Endothelial cell of umbilical vein (primary cell): ENCODE data around the gene TAF5L. TPM values are rescaled to one million over a fixed set of nuclear protein-coding genes. Genes with fewer than 3 reads are reported as not detected.
"Not testable (repeated sequence)": the region's sequence is repeated elsewhere in the genome, so short reads cannot be mapped to it uniquely, and the experiment has no call there.

ENCODE experiments used
- BruUV-seq: library from RNA; stranded (reverse); fragments of 400-500 nt; replicated peaks from 2 replicates; lab custom pipeline; 2021; lab: Mats Ljungman, UMichigan
- CTCF ChIA-PET: fragments of 300-600, 350-600 bp; sonication (Branson Sonifier 250); formaldehyde crosslinking; loops from one replicate; lab custom pipeline; 2021; ENCODE audit warnings: antibody characterized with exemption, inconsistent platforms; lab: Charles Lee
- POLR2A ChIA-PET: fragments of 300-600, 350-600 bp; sonication (Branson Sonifier 250); formaldehyde crosslinking; loops from one replicate; lab custom pipeline; 2021; ENCODE audit warnings: antibody characterized with exemption, inconsistent platforms; lab: Charles Lee
- DNase-seq: peaks from one replicate; pipeline ENCODE4 v3.0.0-alpha.2; 2011; ENCODE audit warnings: low read depth, low spot score
- FAIRE-seq: peaks from 2 replicates; lab custom pipeline; 2011; peaks lifted over from hg19 to GRCh38; lab: Jason Lieb, UNC
- H2AFZ ChIP-seq: 2 replicates; pipeline ENCODE4 v1.6.0; 2012; ENCODE audit warnings: low read depth, low read length, control low read depth, inconsistent platforms
- H3K27ac ChIP-seq: 2 replicates; pipeline ENCODE4 v1.5.1; 2011; ENCODE audit warnings: low read depth, mild to moderate bottlenecking, control low read depth, low read length, moderate library complexity; ENCODE audit not compliant: insufficient read depth
- H3K27me3 ChIP-seq, 2 experiments: 2 replicates each; pipeline versions ENCODE4 v1.6.0 to v1.6.1; 2011; ENCODE audit warnings: low read length in 2 of 2, mixed read lengths in 1 of 2; ENCODE audit not compliant: control insufficient read depth in 2 of 2, insufficient read depth in 2 of 2
- H3K36me3 ChIP-seq, 2 experiments: 2 replicates in 1 of 2; 3 replicates in 1 of 2; pipeline ENCODE4 v1.5.1; 2011; ENCODE audit warnings: low read length in 2 of 2, mild to moderate bottlenecking in 1 of 2, moderate library complexity in 1 of 2; ENCODE audit not compliant: control insufficient read depth in 2 of 2, insufficient read depth in 2 of 2; ENCODE audit errors: extremely low read depth in 1 of 2
- H3K4me1 ChIP-seq: 3 replicates; pipeline ENCODE4 v1.5.1; 2011; ENCODE audit warnings: mild to moderate bottlenecking, low read length; ENCODE audit not compliant: control insufficient read depth, insufficient read depth; ENCODE audit errors: extremely low read depth
- H3K4me2 ChIP-seq: 2 replicates; pipeline ENCODE4 v1.6.1; 2011; ENCODE audit warnings: low read length, control low read depth, mixed read lengths; ENCODE audit not compliant: insufficient read depth
- H3K4me3 ChIP-seq, 3 experiments: fragments of 200-600 bp in 1 of 3; sonication (generic), shearing (Covaris generic) in 1 of 3; replicated peaks in 1 of 3; 2 replicates each; pipeline ENCODE4 v1.5.1; 2011 to 2016; ENCODE audit warnings: control low read depth in 3 of 3, low read length in 3 of 3, mild to moderate bottlenecking in 2 of 3, inconsistent platforms in 1 of 3, low read depth in 1 of 3, moderate library complexity in 1 of 3; ENCODE audit not compliant: insufficient read depth in 1 of 3
- H3K79me2 ChIP-seq: 2 replicates; pipeline ENCODE4 v1.6.0; 2012; ENCODE audit warnings: low read length, inconsistent platforms; ENCODE audit not compliant: control insufficient read depth, insufficient read depth
- H3K9ac ChIP-seq: replicated peaks from 2 replicates; pipeline ENCODE3; 2011; ENCODE audit warnings: low read length, control low read depth; ENCODE audit not compliant: insufficient read depth; ENCODE audit errors: extremely low read depth
- H3K9me1 ChIP-seq: replicated peaks from 3 replicates; pipeline ENCODE4 v1.6.0; 2011; ENCODE audit warnings: mild to moderate bottlenecking, low read length; ENCODE audit not compliant: control insufficient read depth, insufficient read depth; ENCODE audit errors: extremely low read depth
- H3K9me3 ChIP-seq: replicated peaks from 2 replicates; pipeline ENCODE4 v1.5.1; 2012; ENCODE audit warnings: low read length, inconsistent platforms; ENCODE audit not compliant: control insufficient read depth, insufficient read depth
- H4K20me1 ChIP-seq: replicated peaks from 2 replicates; pipeline ENCODE3; 2011; ENCODE audit warnings: mild to moderate bottlenecking, low read length; ENCODE audit not compliant: control insufficient read depth, insufficient read depth; ENCODE audit errors: extremely low read depth
- CTCF ChIP-seq, 2 donors: IDR thresholded peaks; 1 replicate in 1 of 2; 2 replicates in 1 of 2; pipeline ENCODE4 v1.5.1; 2011; ENCODE audit warnings: low read length in 2 of 2, mild to moderate bottlenecking in 2 of 2, moderate library complexity in 2 of 2, control low read depth in 1 of 2, inconsistent platforms in 1 of 2, low read depth in 1 of 2; ENCODE audit not compliant: insufficient read depth in 1 of 2; ENCODE audit errors: extremely low read depth in 1 of 2
- EZH2 ChIP-seq: IDR thresholded peaks from 2 replicates; pipeline ENCODE4 v1.6.1; 2012; ENCODE audit warnings: borderline replicate concordance, low read depth, mild to moderate bottlenecking, moderate library complexity, low read length, inconsistent platforms; ENCODE audit not compliant: severe bottlenecking
- FOS ChIP-seq: IDR thresholded peaks from 2 replicates; pipeline ENCODE4 v1.6.1; 2011; ENCODE audit warnings: mild to moderate bottlenecking, low read length, moderate library complexity, borderline replicate concordance; ENCODE audit not compliant: insufficient read depth
- GATA2 ChIP-seq: IDR thresholded peaks from 2 replicates; pipeline ENCODE4 v1.7.0; 2011; ENCODE audit warnings: low read depth, mild to moderate bottlenecking, moderate library complexity, mixed read lengths, low read length; ENCODE audit not compliant: insufficient read length, insufficient read depth
- JUN ChIP-seq: IDR thresholded peaks from 2 replicates; pipeline ENCODE4 v1.6.1; 2011; ENCODE audit warnings: borderline replicate concordance, low read depth; ENCODE audit not compliant: insufficient read length, insufficient read depth
- MAX ChIP-seq: IDR thresholded peaks from 2 replicates; pipeline ENCODE4 v1.6.1; 2011; ENCODE audit not compliant: insufficient read depth, insufficient read length
- MYC ChIP-seq: IDR thresholded peaks from one replicate; pipeline ENCODE4 v1.6.1; 2011; ENCODE audit warnings: mild to moderate bottlenecking, low read depth, low read length
- POLR2A ChIP-seq: IDR thresholded peaks from 2 replicates; pipeline ENCODE4 v1.6.1; 2012; ENCODE audit warnings: low read depth, mild to moderate bottlenecking, control low read depth, low read length
- POLR2AphosphoS5 ChIP-seq: IDR thresholded peaks from 2 replicates; pipeline ENCODE4 v1.6.1; 2012; ENCODE audit warnings: low read depth, mild to moderate bottlenecking, control low read depth, low read length, moderate library complexity; ENCODE audit not compliant: insufficient read depth
- dilution Hi-C: fragments of 300-500 bp; cut with MboI; formaldehyde crosslinking; loops from one replicate; pipeline ENCODE4 v1.15.0; 2019; ENCODE audit warnings: low sequenced_read_pairs; ENCODE audit not compliant: extremely low pct_ligation_motif_present
- intact Hi-C: fragments of 100-400 bp; cut with micrococcal nuclease; formaldehyde crosslinking; loops from one replicate; pipeline ENCODE4 v1.10.0; 2022
- polyA plus RNA-seq, 4 experiments: library from polyadenylated mRNA; depleted of rRNA in 3 of 4; stranded (reverse) in 3 of 4; unstranded in 1 of 4; fragments of >200 nt; gene quantifications; 2 replicates each; pipeline versions ENCODE4 v1.2.1 to v1.2.3, GENCODE V29; 2011 to 2012; ENCODE audit warnings: missing spikeins in 1 of 4
- total RNA-seq: library from RNA; stranded (reverse); gene quantifications from 2 replicates; pipeline ENCODE4 v1.2.3, GENCODE V29; 2021

TAF5L gene
- total and polyA plus RNA-seq, 2 donors (not counting 3 experiments of a cell fraction or from before 2014, with no cell fraction given): 21.1 to 24.8 TPM

- Histone ChIP-seq H3K4me1 (peaks cover 15% of the 10 kb centered on the region), H3K4me2 (no peak overlapping the region), H3K27me3 (no peaks in the 10 kb centered on the region), H3K36me3 (no peaks in the 10 kb centered on the region), H3K79me2 (peaks cover 18% of the 10 kb centered on the region), H3K9me3 (no peaks in the 10 kb centered on the region), H2AFZ (no peak overlapping the region), H3K27ac (no peak overlapping the region), H3K4me3 (no peak overlapping the region), H4K20me1 (no peaks in the 10 kb centered on the region), H3K9ac (no peak overlapping the region), H3K9me1 (no peaks in the 10 kb centered on the region)
- intact Hi-C loops: no loop called here
- no peak for FAIRE-seq
- ChIA-PET POLR2A (no interaction called here), CTCF (interaction anchor here (2.5 kb wide), 1 partner anchor 66 kb away, joined by 6 read pairs; no protein-coding TSS in a partner anchor)
- no peak for DNase-seq
- no TSS peak for BruUV-seq
- dilution Hi-C loops: no loop called here
- TF ChIP-seq POLR2AphosphoS5 (no peak), CTCF (IDR thresholded peaks at IDR 0.05; ENCODE audit: extremely low read depth in 1 of 2, insufficient read depth in 1 of 2, low read depth in 1 of 2, low read length in 2 of 2) (no peak), POLR2A (no peak), EZH2 (no peak), MAX (no peak), GATA2 (no peak), FOS (no peak), MYC (no peak), JUN (no peak)
Observed at GRCh38 chr1:229561141-229561540, 64.8 kb downstream of the TAF5L start.

- intact Hi-C loops, H3K9me3 ChIP-seq, H3K27me3 ChIP-seq, H3K9me1 ChIP-seq, POLR2A ChIA-PET, FAIRE-seq, H3K27ac ChIP-seq, H3K4me3 ChIP-seq, H2AFZ ChIP-seq, H3K36me3 ChIP-seq, BruUV-seq, H3K9ac ChIP-seq, dilution Hi-C loops, DNase-seq, H3K4me2 ChIP-seq, H4K20me1 ChIP-seq: not testable (repeated sequence)
- CTCF ChIA-PET: interaction anchor here (2.5 to 3.4 kb wide), 2 partner anchors 65 to 67 kb away, joined by 6 to 69 read pairs; partner anchors contain the start of genes TAF5L and URB2
- H3K4me1 ChIP-seq: peaks cover 15% of the 10 kb centered on the region
- peaks cover 26% of the 10 kb centered on the region for H3K79me2 ChIP-seq
Observed at GRCh38 chr1:229560124-229560523, 65.8 kb downstream of the TAF5L start.
